ENCODE measurements around the gene MPZL3.

DNA sequence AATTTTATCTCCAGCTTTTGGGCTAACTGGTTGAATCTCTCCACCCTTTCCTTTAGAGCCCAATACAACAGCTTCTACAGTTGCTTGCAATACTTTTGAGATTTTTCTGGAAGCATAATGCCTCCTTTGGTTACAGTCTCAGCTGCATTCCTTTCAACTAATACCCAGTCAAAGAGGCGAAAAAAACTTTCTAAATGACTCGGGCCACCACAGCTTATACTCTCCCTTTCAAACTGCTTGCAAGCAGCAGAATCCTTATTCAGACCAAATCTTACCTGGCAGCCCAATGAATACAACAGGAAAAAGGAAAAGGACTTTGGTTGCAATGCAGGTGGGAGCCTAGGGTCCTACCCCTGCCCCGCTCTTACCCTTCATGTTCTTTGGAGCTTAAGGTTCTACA, 43.1 kb downstream of the MPZL3 start:
- TF ChIP-seq POLR2A (IDR thresholded peaks at IDR 0.05; ENCODE audit: low read depth, low read length) (no peak), TAF1 (IDR thresholded peaks at IDR 0.05; ENCODE audit: low read depth, low read length) (no peak), POLR2AphosphoS5 (IDR thresholded peaks at IDR 0.05; ENCODE audit: low read depth, low read length) (no peak), SPI1 (IDR thresholded peaks at IDR 0.05; ENCODE audit: low read depth, low read length) (no peak), POU2F2 (IDR thresholded peaks at IDR 0.05; ENCODE audit: low read depth, low read length) (no peak)
